ENCODE data around the gene FRAS1. TPM values are rescaled to one million over a fixed set of nuclear protein-coding genes. Genes with fewer than 3 reads are reported as not detected.
A peak's percentile ranks its signal among the peaks of the same experiment; 100 is the strongest.
"Not testable (repeated sequence)": the region's sequence is repeated elsewhere in the genome, so short reads cannot be mapped to it uniquely, and the experiment has no call there.

The FRAS1 gene
- total RNA-seq, 1 donor from 2014 or later, result 0.13 TPM

- no peak for DNase-seq (ENCODE audit: low read depth in 2 of 2)
These were observed 486.5 kb downstream of the FRAS1 start for GRCh38 chr4:78543424-78544125.

GRCh38 chr4:78544678-78545077, 487.6 kb downstream of the FRAS1 start:
- no peak for DNase-seq (ENCODE audit: low read depth in 2 of 2)

GRCh38 chr4:78545275-78546246, 488.4 kb downstream of the FRAS1 start:
- DNase-seq (ENCODE audit: low read depth in 2 of 2), result no peak

- not testable (repeated sequence) for DNase-seq (ENCODE audit: low read depth in 2 of 2)
These were observed 490.8 kb downstream of the FRAS1 start for GRCh38 chr4:78547899-78548298.

GRCh38 chr4:78548889-78549288, 491.8 kb downstream of the FRAS1 start:
- not testable (repeated sequence) for DNase-seq (ENCODE audit: low read depth in 2 of 2)

- DNase-seq (ENCODE audit: low read depth in 2 of 2), result peak in 1 of 2 donors; percentile 34
These were observed 494.6 kb downstream of the FRAS1 start, which contains the start of gene ANXA3 for GRCh38 chr4:78551420-78552351. Gene ANXA3, plus strand, starts transcription at chr4:78551770. Its CDS starts 2,704 bp downstream, at chr4:78554474.

GRCh38 chr4:78552389-78553042, 495.4 kb downstream of the FRAS1 start:
- peak in 1 of 2 donors; percentile 46 for DNase-seq (ENCODE audit: low read depth in 2 of 2)

GRCh38 chr4:78553043-78553396, 495.9 kb downstream of the FRAS1 start:
- DNase-seq (ENCODE audit: low read depth in 2 of 2), result no peak

GRCh38 chr4:78553529-78554060, 496.5 kb downstream of the FRAS1 start:
- DNase-seq (ENCODE audit: low read depth in 2 of 2), result no peak

GRCh38 chr4:78556665-78557064, 499.5 kb downstream of the FRAS1 start:
- DNase-seq (ENCODE audit: low read depth in 2 of 2), result no peak

GRCh38 chr4:78557841-78558240, 500.7 kb downstream of the FRAS1 start:
- DNase-seq (ENCODE audit: low read depth in 2 of 2), result peak in 1 of 2 donors; percentile 14

- peak in 1 of 2 donors; percentile 12 for DNase-seq (ENCODE audit: low read depth in 2 of 2)
These were observed 501.3 kb downstream of the FRAS1 start for GRCh38 chr4:78558410-78558809.

GRCh38 chr4:78560296-78560963, 503.3 kb downstream of the FRAS1 start:
- DNase-seq (ENCODE audit: low read depth in 2 of 2), result peak in 1 of 2 donors; percentile 87

- DNase-seq (ENCODE audit: low read depth in 2 of 2), result no peak
These were observed 504.6 kb downstream of the FRAS1 start for GRCh38 chr4:78561677-78562076.

- no peak for DNase-seq (ENCODE audit: low read depth in 2 of 2)
These were observed 505.6 kb downstream of the FRAS1 start for GRCh38 chr4:78562687-78563086.

- peak in 1 of 2 donors; percentile 8 for DNase-seq (ENCODE audit: low read depth in 2 of 2)
These were observed 508.8 kb downstream of the FRAS1 start for GRCh38 chr4:78565971-78566372.

- DNase-seq (ENCODE audit: low read depth in 2 of 2), result no peak
These were observed 509.8 kb downstream of the FRAS1 start for GRCh38 chr4:78566834-78567499.

- no peak for DNase-seq (ENCODE audit: low read depth in 2 of 2)
These were observed 510.5 kb downstream of the FRAS1 start for GRCh38 chr4:78567500-78568060.

Data from dermis microvascular lymphatic vessel endothelial cell (primary cell).